Lower leg skin (tissue), 3 donors: ENCODE results near the gene SH3RF3.

Source experiments
- POLR2A ChIP-seq, 2 donors: fragments of 450-650 bp; IDR thresholded peaks; one replicate each; pipeline ENCODE4 v1.6.1; 2016 to 2017; ENCODE audit warnings: antibody characterized with exemption in 2 of 2, mild to moderate bottlenecking in 1 of 2, moderate library complexity in 1 of 2
- TF ChIP-seq, protein P1 (sequence below), 3 donors: fragments of 450-650 bp; IDR thresholded peaks; one replicate each; pipeline ENCODE4 v1.5.1; 2016; ENCODE audit warnings: antibody characterized with exemption in 3 of 3, mild to moderate bottlenecking in 3 of 3, moderate library complexity in 2 of 3

DNA sequence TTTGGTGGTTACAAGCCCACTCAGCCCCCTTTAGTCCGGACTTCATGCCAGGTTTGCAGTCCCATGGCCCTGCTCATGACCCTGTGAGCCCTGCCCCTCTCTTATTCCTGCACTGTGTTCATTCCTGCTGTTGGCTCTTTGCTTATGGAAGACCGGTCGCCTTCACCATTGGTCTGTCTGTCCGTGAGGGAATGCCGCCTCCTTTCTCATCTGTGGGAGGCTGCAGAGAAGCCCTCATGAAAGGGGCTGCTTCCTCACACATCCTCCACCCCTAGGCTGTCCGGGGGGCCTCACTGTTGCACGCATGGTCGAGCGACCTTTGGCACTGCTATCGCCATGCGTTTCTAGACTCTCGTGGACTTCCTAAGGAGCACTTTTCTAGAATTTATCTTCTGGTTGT, 16.3 kb downstream of the SH3RF3 start:
- TF ChIP-seq, protein P1, sequence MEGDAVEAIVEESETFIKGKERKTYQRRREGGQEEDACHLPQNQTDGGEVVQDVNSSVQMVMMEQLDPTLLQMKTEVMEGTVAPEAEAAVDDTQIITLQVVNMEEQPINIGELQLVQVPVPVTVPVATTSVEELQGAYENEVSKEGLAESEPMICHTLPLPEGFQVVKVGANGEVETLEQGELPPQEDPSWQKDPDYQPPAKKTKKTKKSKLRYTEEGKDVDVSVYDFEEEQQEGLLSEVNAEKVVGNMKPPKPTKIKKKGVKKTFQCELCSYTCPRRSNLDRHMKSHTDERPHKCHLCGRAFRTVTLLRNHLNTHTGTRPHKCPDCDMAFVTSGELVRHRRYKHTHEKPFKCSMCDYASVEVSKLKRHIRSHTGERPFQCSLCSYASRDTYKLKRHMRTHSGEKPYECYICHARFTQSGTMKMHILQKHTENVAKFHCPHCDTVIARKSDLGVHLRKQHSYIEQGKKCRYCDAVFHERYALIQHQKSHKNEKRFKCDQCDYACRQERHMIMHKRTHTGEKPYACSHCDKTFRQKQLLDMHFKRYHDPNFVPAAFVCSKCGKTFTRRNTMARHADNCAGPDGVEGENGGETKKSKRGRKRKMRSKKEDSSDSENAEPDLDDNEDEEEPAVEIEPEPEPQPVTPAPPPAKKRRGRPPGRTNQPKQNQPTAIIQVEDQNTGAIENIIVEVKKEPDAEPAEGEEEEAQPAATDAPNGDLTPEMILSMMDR (IDR thresholded peaks at IDR 0.05) = no peak
- no peak for TF ChIP-seq POLR2A (IDR thresholded peaks at IDR 0.05)
